ENCODE measurements around the gene SFXN5.
"Not testable (repeated sequence)": the region's sequence is repeated elsewhere in the genome, so short reads cannot be mapped to it uniquely, and the experiment has no call there.

SFXN5 gene

GRCh38 chr2:73071360-73072128, at the start of gene SFXN5:
Gene SFXN5, minus strand, starts transcription at chr2:73071712. Its CDS starts 7 bp downstream, at chr2:73071705.
- peak; percentile 78 to 89 for DNase-seq

- DNase-seq: not testable (repeated sequence)
Observed at GRCh38 chr2:73119611-73120239, 48.2 kb upstream of the SFXN5 start.

GRCh38 chr2:73117441-73117840, 45.9 kb upstream of the SFXN5 start:
- DNase-seq: no peak

GRCh38 chr2:73116182-73116960, 44.9 kb upstream of the SFXN5 start:
- no peak for DNase-seq

GRCh38 chr2:73114273-73114867, 42.9 kb upstream of the SFXN5 start:
- DNase-seq: no peak

- peak; percentile 45 to 71 for DNase-seq
Observed at GRCh38 chr2:73112913-73113854, 41.7 kb upstream of the SFXN5 start, which contains the start of gene RAB11FIP5. Gene RAB11FIP5, minus strand, starts transcription at chr2:73112948. Its CDS starts 171 bp downstream, at chr2:73112777.

GRCh38 chr2:73112026-73112912, 40.8 kb upstream of the SFXN5 start:
- peak in 1 of 2 experiments; percentile 24 for DNase-seq

- DNase-seq: peak; percentile 23 to 49
Observed at GRCh38 chr2:73111073-73112025, 39.8 kb upstream of the SFXN5 start.

GRCh38 chr2:73110168-73111072, 38.9 kb upstream of the SFXN5 start:
- peak in 1 of 2 experiments; percentile 4 for DNase-seq

- no peak for DNase-seq
Observed at GRCh38 chr2:73109431-73110167, 38.1 kb upstream of the SFXN5 start.

GRCh38 chr2:73107211-73107926, 35.9 kb upstream of the SFXN5 start:
- DNase-seq: no peak

- DNase-seq: no peak
Observed at GRCh38 chr2:73106791-73107190, 35.3 kb upstream of the SFXN5 start.

GRCh38 chr2:73105511-73105971, 34.0 kb upstream of the SFXN5 start:
- no peak for DNase-seq

- DNase-seq: no peak
Observed at GRCh38 chr2:73104933-73105332, 33.4 kb upstream of the SFXN5 start.

GRCh38 chr2:73103018-73103542, 31.6 kb upstream of the SFXN5 start:
- no peak for DNase-seq

- DNase-seq: no peak
Observed at GRCh38 chr2:73101626-73102256, 30.2 kb upstream of the SFXN5 start.
